KOPT-K1 (cell line): ENCODE measurements around the gene LIN52.

ENCODE experiments used
- H3K27ac ChIP-seq: fragments of 200-600 bp; sonication (generic); 2 replicates; pipeline ENCODE4 v1.5.1; 2016; ENCODE audit warnings: antibody characterized with exemption, mild to moderate bottlenecking, low read depth, low read length; ENCODE audit not compliant: poor library complexity, severe bottlenecking
- H3K36me3 ChIP-seq: fragments of 200-600 bp; sonication (generic); 2 replicates; pipeline ENCODE4 v1.5.1; 2017; ENCODE audit warnings: antibody characterized with exemption, mild to moderate bottlenecking, low read length, moderate library complexity; ENCODE audit not compliant: insufficient read depth
- H3K9me3 ChIP-seq: fragments of 200-600 bp; sonication (generic); 2 replicates; pipeline ENCODE4 v1.5.1; 2017; ENCODE audit warnings: antibody characterized with exemption, low read length, mild to moderate bottlenecking; ENCODE audit not compliant: insufficient read depth, poor library complexity, severe bottlenecking

Gene LIN52

DNA sequence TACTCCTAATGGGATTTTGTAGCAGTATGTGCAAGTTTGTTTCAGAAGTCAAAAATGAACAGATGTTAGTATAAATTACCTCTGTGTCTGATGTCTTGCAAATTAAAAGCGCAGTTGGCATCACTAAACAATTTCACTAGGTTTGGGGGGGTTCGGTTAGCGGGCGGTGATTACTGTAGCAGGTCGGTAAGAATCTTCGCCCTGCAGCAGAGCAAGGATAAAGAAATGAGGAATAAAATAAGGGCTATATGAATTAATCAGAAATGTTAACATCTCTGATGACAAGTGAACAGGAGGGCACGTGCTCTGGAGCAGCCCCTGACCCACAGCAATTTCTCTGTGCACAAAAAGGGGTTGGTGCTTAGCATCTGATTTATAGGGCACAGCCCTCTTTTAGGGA, 110.9 kb downstream of the LIN52 start:
- Histone ChIP-seq H3K9me3 (no peaks in the 10 kb centered on the region), H3K36me3 (peaks cover 13% of the 10 kb centered on the region), H3K27ac (no peak overlapping the region)

DNA sequence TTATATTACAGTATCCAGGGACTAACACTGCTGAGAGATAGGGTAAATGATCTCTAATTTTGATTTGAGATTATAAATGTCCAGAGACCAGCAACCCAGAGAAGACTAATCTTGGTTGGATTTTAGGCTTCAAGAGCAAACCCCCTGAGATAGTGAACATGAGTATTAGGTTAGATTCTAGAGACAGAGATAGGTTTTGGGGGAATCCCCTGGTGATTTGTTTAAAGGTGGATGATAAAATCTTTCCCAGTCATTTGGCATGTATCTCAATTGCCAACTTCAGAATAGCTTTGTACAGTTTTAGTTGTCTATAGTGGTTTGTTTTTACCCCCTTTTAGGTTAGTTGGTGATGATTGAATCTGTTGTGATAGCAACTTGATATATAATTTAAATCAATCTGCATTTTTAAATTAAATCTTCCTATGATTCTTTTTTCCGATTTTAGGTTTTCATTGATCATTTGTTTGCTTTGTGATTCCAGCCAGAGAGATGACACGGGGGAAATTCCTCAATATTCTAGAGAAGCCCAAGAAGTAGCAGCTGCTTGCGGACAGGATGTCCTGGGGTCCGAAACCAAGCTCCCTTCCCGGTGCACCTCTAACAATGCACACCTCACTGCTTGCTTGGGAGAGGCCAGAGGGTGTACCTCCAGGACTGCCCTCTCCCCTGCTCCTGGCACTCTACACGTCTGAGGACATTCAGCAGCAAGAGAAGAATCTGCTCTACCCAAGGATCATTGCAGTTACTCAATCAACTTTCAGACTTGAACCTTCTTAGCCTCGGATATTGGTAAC, 113.9 kb downstream of the LIN52 start:
- Histone ChIP-seq H3K27ac (no peak overlapping the region), H3K36me3 (peaks cover 13% of the 10 kb centered on the region), H3K9me3 (no peaks in the 10 kb centered on the region)

GRCh38 chr14:74202113-74202512, 117.4 kb downstream of the LIN52 start:
- Histone ChIP-seq H3K36me3 (peaks cover 13% of the 10 kb centered on the region), H3K27ac (no peak overlapping the region), H3K9me3 (no peaks in the 10 kb centered on the region)

GRCh38 chr14:74203639-74204038, 118.9 kb downstream of the LIN52 start:
- H3K36me3 ChIP-seq = peaks cover 13% of the 10 kb centered on the region
- no peaks in the 10 kb centered on the region for H3K9me3 ChIP-seq
- no peak overlapping the region for H3K27ac ChIP-seq

- no peaks in the 10 kb centered on the region for H3K9me3 ChIP-seq
- peaks cover 5% of the 10 kb centered on the region for H3K36me3 ChIP-seq
- no peak overlapping the region for H3K27ac ChIP-seq
These were observed 119.7 kb downstream of the LIN52 start for GRCh38 chr14:74204491-74204890.

- Histone ChIP-seq H3K9me3 (no peaks in the 10 kb centered on the region), H3K27ac (no peak overlapping the region), H3K36me3 (no peaks in the 10 kb centered on the region)
These were observed 121.1 kb downstream of the LIN52 start for GRCh38 chr14:74205882-74206281.

GRCh38 chr14:74207943-74208342, 123.2 kb downstream of the LIN52 start:
- H3K27ac ChIP-seq = no peak overlapping the region

GRCh38 chr14:74208642-74209041, 123.9 kb downstream of the LIN52 start:
- Histone ChIP-seq H3K27ac (no peak overlapping the region), H3K9me3 (no peaks in the 10 kb centered on the region), H3K36me3 (no peaks in the 10 kb centered on the region)

More at GRCh38 chr14:74207943-74208342, 123.2 kb downstream of the LIN52 start:
- H3K9me3 ChIP-seq = no peaks in the 10 kb centered on the region
- H3K36me3 ChIP-seq = no peaks in the 10 kb centered on the region

DNA sequence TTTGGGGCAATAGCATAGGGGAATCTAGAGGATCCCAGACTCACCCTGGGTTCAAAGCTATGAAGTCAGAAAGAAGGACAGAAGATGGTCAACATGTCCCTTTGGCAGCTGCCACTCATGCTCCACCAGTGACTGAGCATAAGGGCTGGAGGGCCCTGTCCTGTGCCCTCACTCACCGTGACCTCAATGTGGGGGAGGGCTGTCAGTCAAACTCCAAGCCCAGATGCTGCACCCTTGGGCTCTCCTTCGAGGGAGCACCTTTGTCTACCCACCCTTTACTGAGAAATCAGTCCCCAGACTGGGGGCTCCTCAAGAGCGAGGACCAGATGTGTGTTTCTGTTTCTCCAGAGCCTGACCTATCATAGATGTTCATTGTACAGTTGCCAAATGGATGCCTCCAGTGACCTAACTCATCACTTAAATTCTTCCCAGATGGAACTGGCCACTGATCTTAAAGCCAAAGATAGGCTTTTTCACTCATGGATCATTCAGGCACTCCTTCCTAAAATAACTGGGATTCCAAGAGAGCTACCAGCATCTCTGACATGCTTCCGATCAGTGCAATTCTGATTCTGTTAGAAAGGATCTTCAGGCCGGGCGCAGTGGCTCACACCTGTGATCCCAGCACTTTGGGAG, 127.3 kb downstream of the LIN52 start:
- no peak overlapping the region for H3K27ac ChIP-seq
- no peaks in the 10 kb centered on the region for H3K36me3 ChIP-seq
- H3K9me3 ChIP-seq = no peaks in the 10 kb centered on the region

DNA sequence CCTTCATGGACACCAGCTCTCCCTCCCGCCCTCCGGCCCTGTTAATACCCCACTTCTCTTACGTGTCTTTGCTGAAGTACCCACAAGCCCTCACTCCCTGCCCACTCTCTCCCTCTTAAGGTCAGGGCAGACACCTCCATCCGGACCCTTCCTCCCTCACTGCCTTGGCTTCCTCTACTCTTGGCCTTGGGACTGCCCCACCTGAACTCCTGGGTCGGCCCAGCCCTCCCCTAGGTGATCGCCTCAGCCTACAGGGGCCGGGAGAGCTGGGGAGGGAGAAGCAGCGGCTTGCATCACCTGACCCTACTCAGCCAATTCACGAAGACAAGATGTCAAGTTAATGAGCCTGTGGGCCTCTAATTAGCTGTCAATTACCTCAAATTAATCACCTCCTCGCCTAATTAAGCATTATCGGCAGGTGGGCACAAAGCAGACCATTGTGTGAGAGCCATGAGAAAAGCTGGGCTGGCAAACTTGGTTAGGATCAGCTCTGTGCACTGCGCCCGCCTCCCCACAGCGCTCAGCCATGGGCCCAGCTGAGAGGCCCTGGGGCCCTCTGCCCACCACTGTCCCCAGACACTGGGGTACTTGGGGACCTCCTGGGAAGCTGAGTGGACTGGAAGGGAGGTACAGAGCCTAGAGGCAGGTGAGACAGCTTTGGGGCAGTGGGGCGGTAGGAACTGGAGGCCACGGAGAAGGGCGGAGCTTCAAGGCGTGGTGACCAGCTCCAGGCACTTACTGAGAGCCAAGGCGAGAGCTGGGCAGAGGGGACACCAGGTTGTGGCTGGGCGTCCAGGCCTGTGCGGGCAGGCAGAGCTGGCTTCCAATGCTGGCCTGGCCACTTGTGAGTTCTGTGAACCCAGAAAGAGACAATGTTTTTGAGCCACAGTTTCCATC, 129.4 kb downstream of the LIN52 start:
- Histone ChIP-seq H3K27ac (no peak overlapping the region), H3K9me3 (no peaks in the 10 kb centered on the region), H3K36me3 (no peaks in the 10 kb centered on the region)

GRCh38 chr14:74216671-74217070, 131.9 kb downstream of the LIN52 start:
- H3K27ac ChIP-seq = no peak overlapping the region
- no peaks in the 10 kb centered on the region for H3K36me3 ChIP-seq
- H3K9me3 ChIP-seq = no peaks in the 10 kb centered on the region

- Histone ChIP-seq H3K36me3 (no peaks in the 10 kb centered on the region), H3K27ac (no peak overlapping the region)
These were observed 133.1 kb downstream of the LIN52 start for GRCh38 chr14:74217672-74218448.

DNA sequence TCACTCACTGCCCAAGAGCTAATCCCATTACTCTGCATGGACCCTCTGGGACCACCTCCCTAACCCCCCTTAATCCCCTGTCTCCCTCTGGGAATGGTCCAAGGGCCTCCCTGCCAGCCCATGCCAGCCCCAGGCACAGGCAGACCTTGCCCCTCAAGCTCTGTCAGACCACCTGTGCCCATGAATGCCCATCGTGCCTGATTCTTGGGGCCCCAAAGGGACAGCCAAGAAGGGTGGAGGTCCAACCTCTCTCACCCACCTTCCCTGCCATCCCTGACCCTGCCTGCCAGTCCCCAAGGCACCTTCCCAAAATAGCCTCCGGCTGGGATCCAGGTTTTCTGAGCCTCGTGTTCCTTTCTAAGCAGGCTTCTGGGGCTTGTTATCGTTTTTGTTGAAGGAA, 133.7 kb downstream of the LIN52 start:
- Histone ChIP-seq H3K27ac (no peak overlapping the region), H3K36me3 (no peaks in the 10 kb centered on the region), H3K9me3 (no peaks in the 10 kb centered on the region)

More at GRCh38 chr14:74217672-74218448, 133.1 kb downstream of the LIN52 start:
- no peaks in the 10 kb centered on the region for H3K9me3 ChIP-seq

- no peak overlapping the region for H3K27ac ChIP-seq
- H3K36me3 ChIP-seq = no peaks in the 10 kb centered on the region
- no peaks in the 10 kb centered on the region for H3K9me3 ChIP-seq
These were observed 134.8 kb downstream of the LIN52 start for GRCh38 chr14:74219277-74220205.
